Measurements from ENCODE around the gene SLC25A31. TPM values are rescaled to one million over a fixed set of nuclear protein-coding genes. Genes with fewer than 3 reads are reported as not detected.

SLC25A31 gene
- total and polyA plus RNA-seq, 2 experiments from 2014 or later: 0.23 TPM; not detected in 1

GRCh38 chr4:127759228-127759820 is 29.1 kb downstream of the SLC25A31 start:
- no peaks in the 10 kb centered on the region for H3K4me1 ChIP-seq (ENCODE audit: low read depth)
- H3K4me3 ChIP-seq: no peak overlapping the region
- no peak for TF ChIP-seq CTCF (IDR thresholded peaks at IDR 0.05; ENCODE audit: low read depth, low read length)
- H3K36me3 ChIP-seq: no peaks in the 10 kb centered on the region
- H3K27ac ChIP-seq: no peak overlapping the region
- no peak for DNase-seq (ENCODE audit: low read depth in 1 of 2, low spot score in 1 of 2)
- H3K27me3 ChIP-seq: no peaks in the 10 kb centered on the region
- H3K9me3 ChIP-seq (ENCODE audit: low read depth): no peaks in the 10 kb centered on the region

DNA sequence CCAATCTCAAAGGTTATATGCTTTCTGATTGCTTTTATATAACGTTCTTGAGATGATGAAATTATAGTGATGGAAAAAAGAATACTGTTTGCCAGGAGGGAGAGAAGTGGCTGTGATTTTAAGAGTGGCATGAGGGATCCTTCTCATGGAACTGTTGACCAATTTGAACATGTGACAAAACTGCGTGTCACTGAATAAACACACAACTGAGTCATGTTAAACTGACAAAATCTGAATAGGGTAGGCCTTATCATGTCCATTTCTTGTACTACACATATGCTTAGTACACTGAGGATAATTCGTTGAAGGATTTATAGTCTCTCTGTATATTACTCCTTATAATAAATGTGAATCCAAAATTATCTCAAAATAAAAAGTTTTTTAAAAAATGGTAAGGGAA is 29.7 kb downstream of the SLC25A31 start:
- no peak for DNase-seq (ENCODE audit: low read depth in 1 of 2, low spot score in 1 of 2)
- H3K9me3 ChIP-seq (ENCODE audit: low read depth): no peaks in the 10 kb centered on the region
- no peaks in the 10 kb centered on the region for H3K36me3 ChIP-seq
- no peaks in the 10 kb centered on the region for H3K4me1 ChIP-seq (ENCODE audit: low read depth)
- no peak for TF ChIP-seq CTCF (IDR thresholded peaks at IDR 0.05; ENCODE audit: low read depth, low read length)
- no peaks in the 10 kb centered on the region for H3K27me3 ChIP-seq
- H3K4me3 ChIP-seq: no peak overlapping the region
- H3K27ac ChIP-seq: no peak overlapping the region

DNA sequence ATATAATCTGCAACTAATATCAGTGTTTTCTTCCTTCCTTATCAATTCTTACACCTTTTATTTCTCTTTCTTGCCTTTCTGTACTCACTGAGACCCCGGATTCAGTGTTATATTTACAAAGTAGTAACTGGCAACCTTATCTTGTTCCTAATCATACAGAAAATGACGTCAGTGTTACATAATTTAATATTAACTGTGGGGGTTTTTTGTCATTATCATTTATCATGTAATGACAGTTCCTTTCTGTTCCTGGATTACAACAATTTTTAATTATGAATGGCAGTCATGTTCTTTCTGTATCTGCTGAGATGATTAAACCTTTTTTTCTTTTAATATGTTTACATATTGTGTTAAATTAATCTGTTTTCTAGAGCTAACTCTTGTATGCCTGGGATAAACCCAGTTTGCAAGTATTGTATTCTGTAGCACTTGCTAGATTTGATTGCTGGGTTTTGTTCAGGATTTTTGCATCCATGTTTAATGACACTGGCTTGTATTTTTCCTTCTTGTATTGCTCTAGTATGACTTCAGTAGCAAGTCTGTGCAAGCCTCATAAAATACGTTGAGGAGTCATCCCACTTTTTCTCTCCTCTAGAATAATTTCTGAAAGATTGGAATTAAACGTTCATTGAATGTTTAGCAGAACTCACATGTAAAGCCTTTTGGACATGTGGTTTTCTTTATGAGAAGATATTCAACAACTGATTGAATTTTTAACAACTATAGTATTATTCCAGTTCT is 41.5 kb downstream of the SLC25A31 start:
- no peaks in the 10 kb centered on the region for H3K36me3 ChIP-seq
- H3K4me1 ChIP-seq (ENCODE audit: low read depth): no peaks in the 10 kb centered on the region
- H3K4me3 ChIP-seq: no peak overlapping the region
- no peak for TF ChIP-seq CTCF (IDR thresholded peaks at IDR 0.05; ENCODE audit: low read depth, low read length)
- no peaks in the 10 kb centered on the region for H3K27me3 ChIP-seq
- DNase-seq (ENCODE audit: low read depth in 1 of 2, low spot score in 1 of 2): no peak
- H3K9me3 ChIP-seq (ENCODE audit: low read depth): no peaks in the 10 kb centered on the region
- H3K27ac ChIP-seq: no peak overlapping the region

GRCh38 chr4:127772769-127773671 is 42.8 kb downstream of the SLC25A31 start:
- Histone ChIP-seq H3K4me3 (no peak overlapping the region), H3K36me3 (no peaks in the 10 kb centered on the region), H3K27me3 (no peaks in the 10 kb centered on the region), H3K4me1 (ENCODE audit: low read depth) (peaks cover 5% of the 10 kb centered on the region), H3K27ac (no peak overlapping the region), H3K9me3 (ENCODE audit: low read depth) (no peaks in the 10 kb centered on the region)
- no peak for DNase-seq (ENCODE audit: low read depth in 1 of 2, low spot score in 1 of 2)
- no peak for TF ChIP-seq CTCF (IDR thresholded peaks at IDR 0.05; ENCODE audit: low read depth, low read length)

- DNase-seq (ENCODE audit: low read depth in 1 of 2, low spot score in 1 of 2): no peak
- H3K27me3 ChIP-seq: no peaks in the 10 kb centered on the region
- H3K4me1 ChIP-seq (ENCODE audit: low read depth): peaks cover 13% of the 10 kb centered on the region
- no peak overlapping the region for H3K27ac ChIP-seq
- H3K4me3 ChIP-seq: no peak overlapping the region
- no peaks in the 10 kb centered on the region for H3K9me3 ChIP-seq (ENCODE audit: low read depth)
- H3K36me3 ChIP-seq: no peaks in the 10 kb centered on the region
- no peak for TF ChIP-seq CTCF (IDR thresholded peaks at IDR 0.05; ENCODE audit: low read depth, low read length)
Observed at GRCh38 chr4:127775843-127776242, 45.6 kb downstream of the SLC25A31 start.

Measured in cardiac muscle cell (in vitro differentiated cells and primary cell).